Right lobe of liver (tissue), 4 donors: ENCODE data around the gene PADI4.

Experiments used
- CTCF ChIP-seq, 4 donors: fragments of 200-600 bp in 3 of 4; fragments of 450-650 bp in 1 of 4; IDR thresholded peaks; one replicate each; pipeline versions ENCODE4 v1.5.1 to v1.8.0; 2016 to 2022; ENCODE audit warnings: antibody characterized with exemption in 4 of 4, mild to moderate bottlenecking in 2 of 4
- POLR2A ChIP-seq: fragments of 450-650 bp; IDR thresholded peaks from one replicate; pipeline ENCODE4 v1.6.1; 2017; ENCODE audit warnings: antibody characterized with exemption, mild to moderate bottlenecking
- donor health status: DM: no; HTN: no; CAD: no.
- donor health status: DM: no; HTN: no; CAD: no.
- donor health status: DM: no; HTN: yes; CAD: no.

DNA sequence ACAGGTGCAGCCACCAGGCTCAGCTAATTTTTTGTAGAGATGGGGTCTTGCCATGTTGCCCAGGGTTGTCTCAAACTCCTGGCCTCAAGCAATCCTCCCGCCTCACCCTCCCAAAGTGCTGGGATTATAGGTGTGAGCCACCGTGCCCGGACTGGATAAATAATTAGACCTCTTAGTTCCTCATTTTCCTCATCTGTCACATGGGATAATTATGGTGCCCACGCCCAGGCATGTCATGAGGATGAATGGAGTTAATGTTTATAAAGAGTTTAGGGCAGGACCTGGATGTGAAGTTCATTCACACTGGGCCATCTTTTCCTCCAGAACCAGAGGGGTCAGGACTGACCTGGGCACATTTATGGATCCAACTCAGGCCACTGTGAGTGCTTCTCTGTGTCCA, 35.4 kb upstream of the PADI4 start:
- TF ChIP-seq POLR2A (no peak), CTCF (IDR thresholded peaks at IDR 0.05) (no peak)
